GM18873 (cell line): ENCODE measurements around the gene SLC1A5.
"Not testable (repeated sequence)": the region's sequence is repeated elsewhere in the genome, so short reads cannot be mapped to it uniquely, and the experiment has no call there.

Experiments
- ATAC-seq: cut with Tn5 transposase; IDR thresholded peaks from one replicate; pipeline ENCODE4 v1.9.1; 2021; ENCODE audit warnings: mild to moderate bottlenecking, moderate library complexity, moderate number of reproducible peaks; ENCODE audit not compliant: unreplicated experiment, low FRiP score

Gene SLC1A5

GRCh38 chr19:46788262-46788967, at the start of gene SLC1A5:
Gene SLC1A5, minus strand, starts transcription at chr19:46788594. Its CDS starts 629 bp downstream, at chr19:46787965.
- peak; percentile 41 for ATAC-seq

GRCh38 chr19:46838160-46838559, 49.8 kb upstream of the SLC1A5 start:
- ATAC-seq: no peak

GRCh38 chr19:46834984-46835383, 46.6 kb upstream of the SLC1A5 start:
- no peak for ATAC-seq

GRCh38 chr19:46834121-46834520, 45.7 kb upstream of the SLC1A5 start:
- no peak for ATAC-seq

- ATAC-seq: no peak
Observed at GRCh38 chr19:46830864-46831263, 42.5 kb upstream of the SLC1A5 start.

GRCh38 chr19:46828484-46828883, 40.1 kb upstream of the SLC1A5 start:
- ATAC-seq: no peak

- ATAC-seq: no peak
Observed at GRCh38 chr19:46825731-46826055, 37.3 kb upstream of the SLC1A5 start.

GRCh38 chr19:46824890-46825730, 36.7 kb upstream of the SLC1A5 start:
- ATAC-seq: no peak

- ATAC-seq: no peak
Observed at GRCh38 chr19:46823049-46823448, 34.7 kb upstream of the SLC1A5 start.

GRCh38 chr19:46822410-46822787, 34.0 kb upstream of the SLC1A5 start:
- ATAC-seq: not testable (repeated sequence)

- ATAC-seq: no peak
Observed at GRCh38 chr19:46821512-46822409, 33.4 kb upstream of the SLC1A5 start.

- ATAC-seq: no peak
Observed at GRCh38 chr19:46818812-46819211, 30.4 kb upstream of the SLC1A5 start.

- no peak for ATAC-seq
Observed at GRCh38 chr19:46815833-46816627, 27.6 kb upstream of the SLC1A5 start.

- no peak for ATAC-seq
Observed at GRCh38 chr19:46813839-46814358, 25.5 kb upstream of the SLC1A5 start.

- no peak for ATAC-seq
Observed at GRCh38 chr19:46812977-46813838, 24.8 kb upstream of the SLC1A5 start.

- ATAC-seq: no peak
Observed at GRCh38 chr19:46809534-46810272, 21.3 kb upstream of the SLC1A5 start.

GRCh38 chr19:46806656-46807055, 18.3 kb upstream of the SLC1A5 start:
- ATAC-seq: no peak

GRCh38 chr19:46804432-46804831, 16.0 kb upstream of the SLC1A5 start:
- not testable (repeated sequence) for ATAC-seq
